HepG2 (cell line): ENCODE results near the gene IL1RAP.

Experiments
- CBX5 ChIP-seq: sonication (generic); formaldehyde crosslinking; IDR thresholded peaks from 2 replicates; pipeline ENCODE4 v1.4.0; 2020; ENCODE audit warnings: missing genetic modification reagents, borderline replicate concordance
- EP300 ChIP-seq, 3 experiments: sonication (generic) in 1 of 3; formaldehyde crosslinking in 1 of 3; IDR thresholded peaks; 2 replicates each; pipeline versions ENCODE4 v1.5.1 to v1.6.1; 2011 to 2020; ENCODE audit warnings: low read depth in 2 of 3, low read length in 2 of 3, borderline replicate concordance in 1 of 3, improper control_type of control experiment in 1 of 3, mild to moderate bottlenecking in 1 of 3, missing genetic modification reagents in 1 of 3, moderate library complexity in 1 of 3
- NCOR1 ChIP-seq: fragments of 200-600 bp; sonication (generic); IDR thresholded peaks from 2 replicates; pipeline ENCODE4 v1.7.0; 2017; ENCODE audit warnings: antibody characterized with exemption, low read length, borderline replicate concordance
- ZNF326 ChIP-seq: sonication (generic); formaldehyde crosslinking; IDR thresholded peaks from 2 replicates; pipeline ENCODE4 v1.4.0; 2020; ENCODE audit warnings: missing genetic modification reagents, borderline replicate concordance
- ZNF644 ChIP-seq: IDR thresholded peaks from 2 replicates; pipeline ENCODE4 v1.6.1; 2016; ENCODE audit warnings: low read depth
- TF ChIP-seq, protein P1 (sequence below): sonication (generic); formaldehyde crosslinking; IDR thresholded peaks from 2 replicates; pipeline ENCODE4 v1.5.0; 2020; ENCODE audit warnings: mild to moderate bottlenecking, missing genetic modification reagents, moderate library complexity

DNA sequence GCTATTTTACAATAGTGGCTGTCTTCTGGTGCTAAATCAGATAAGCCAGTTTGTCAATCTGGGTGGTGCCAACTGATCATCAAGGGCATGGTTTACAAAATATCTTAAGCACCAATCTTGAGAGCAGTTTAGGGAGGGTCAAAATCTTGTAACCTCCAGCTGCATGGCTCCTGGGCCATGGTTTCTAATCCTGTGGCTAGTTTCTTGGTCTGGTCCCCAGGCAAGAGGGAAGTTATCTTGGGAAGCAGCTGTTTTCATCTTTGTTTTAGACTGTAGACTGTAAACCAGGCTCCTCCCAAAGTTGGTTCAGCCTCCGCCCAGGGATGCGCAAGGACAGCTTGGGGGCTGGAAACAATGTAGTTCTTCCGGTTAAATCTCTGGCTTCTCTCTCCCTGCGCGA, 166.8 kb downstream of the IL1RAP start:
- no peak for TF ChIP-seq EP300 (IDR thresholded peaks at IDR 0.05; ENCODE audit: low read depth in 2 of 2, low read length in 2 of 2)
- no peak for TF ChIP-seq EP300 (CRISPR knock-in tag; IDR thresholded peaks at IDR 0.05; ENCODE audit: borderline replicate concordance)
- TF ChIP-seq, protein P1, sequence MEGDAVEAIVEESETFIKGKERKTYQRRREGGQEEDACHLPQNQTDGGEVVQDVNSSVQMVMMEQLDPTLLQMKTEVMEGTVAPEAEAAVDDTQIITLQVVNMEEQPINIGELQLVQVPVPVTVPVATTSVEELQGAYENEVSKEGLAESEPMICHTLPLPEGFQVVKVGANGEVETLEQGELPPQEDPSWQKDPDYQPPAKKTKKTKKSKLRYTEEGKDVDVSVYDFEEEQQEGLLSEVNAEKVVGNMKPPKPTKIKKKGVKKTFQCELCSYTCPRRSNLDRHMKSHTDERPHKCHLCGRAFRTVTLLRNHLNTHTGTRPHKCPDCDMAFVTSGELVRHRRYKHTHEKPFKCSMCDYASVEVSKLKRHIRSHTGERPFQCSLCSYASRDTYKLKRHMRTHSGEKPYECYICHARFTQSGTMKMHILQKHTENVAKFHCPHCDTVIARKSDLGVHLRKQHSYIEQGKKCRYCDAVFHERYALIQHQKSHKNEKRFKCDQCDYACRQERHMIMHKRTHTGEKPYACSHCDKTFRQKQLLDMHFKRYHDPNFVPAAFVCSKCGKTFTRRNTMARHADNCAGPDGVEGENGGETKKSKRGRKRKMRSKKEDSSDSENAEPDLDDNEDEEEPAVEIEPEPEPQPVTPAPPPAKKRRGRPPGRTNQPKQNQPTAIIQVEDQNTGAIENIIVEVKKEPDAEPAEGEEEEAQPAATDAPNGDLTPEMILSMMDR (CRISPR knock-in tag), result no peak
- no peak for TF ChIP-seq ZNF644 (CRISPR knock-in tag)
- no peak for TF ChIP-seq NCOR1
- TF ChIP-seq CBX5 (CRISPR knock-in tag), result no peak
- TF ChIP-seq ZNF326 (CRISPR knock-in tag), result no peak
